PFSK-1 (cell line): ENCODE measurements around the gene NR3C1.

Experiments
- FOXP2 ChIP-seq: optimal IDR thresholded peaks from 2 replicates; pipeline ENCODE3; 2011; ENCODE audit warnings: borderline replicate concordance, control low read depth, inconsistent platforms; ENCODE audit not compliant: insufficient read depth; ENCODE audit errors: extremely low read length, extremely low read depth
- POLR2AphosphoS5 ChIP-seq: IDR thresholded peaks from 2 replicates; pipeline ENCODE4 v1.6.1; 2012; ENCODE audit warnings: low read depth, mild to moderate bottlenecking, control low read depth, low read length, moderate library complexity
- SIN3A ChIP-seq: IDR thresholded peaks from 2 replicates; pipeline ENCODE4 v1.6.1; 2012; ENCODE audit warnings: mild to moderate bottlenecking, low read length, moderate library complexity, borderline replicate concordance; ENCODE audit not compliant: insufficient read depth
- TAF1 ChIP-seq: IDR thresholded peaks from 2 replicates; pipeline ENCODE4 v1.6.1; 2012; ENCODE audit warnings: low read length, control low read depth, borderline replicate concordance; ENCODE audit not compliant: insufficient read depth
- TF ChIP-seq, protein P1 (sequence below), 2 experiments: IDR thresholded peaks; 2 replicates each; pipeline versions ENCODE4 v1.6.1 to v1.8.0; 2011 to 2012; ENCODE audit warnings: low read depth in 2 of 2, low read length in 2 of 2, control low read depth in 1 of 2, inconsistent platforms in 1 of 2, mild to moderate bottlenecking in 1 of 2, moderate library complexity in 1 of 2; ENCODE audit not compliant: insufficient read depth in 1 of 2

Gene NR3C1

DNA sequence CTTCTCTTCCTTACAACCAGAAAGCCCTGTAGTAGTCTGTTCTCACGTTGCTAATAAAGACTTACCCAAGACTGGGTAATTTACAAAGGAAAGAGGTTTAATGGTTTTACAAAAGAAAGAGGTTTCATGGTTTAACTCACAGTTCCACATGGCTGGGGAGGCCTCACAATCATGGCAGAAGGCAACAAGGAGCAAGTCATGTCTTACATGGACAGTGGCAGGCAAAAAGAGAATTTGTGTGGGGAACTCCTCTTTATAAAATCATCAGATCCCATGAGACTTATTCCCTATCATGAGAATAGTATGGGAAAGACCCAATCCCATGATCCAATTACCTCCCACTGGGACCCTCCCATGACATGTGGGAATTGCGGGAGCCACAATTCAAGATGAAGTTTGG, 164.9 kb downstream of the NR3C1 start:
- no peak for TF ChIP-seq FOXP2
- TF ChIP-seq, protein P1, sequence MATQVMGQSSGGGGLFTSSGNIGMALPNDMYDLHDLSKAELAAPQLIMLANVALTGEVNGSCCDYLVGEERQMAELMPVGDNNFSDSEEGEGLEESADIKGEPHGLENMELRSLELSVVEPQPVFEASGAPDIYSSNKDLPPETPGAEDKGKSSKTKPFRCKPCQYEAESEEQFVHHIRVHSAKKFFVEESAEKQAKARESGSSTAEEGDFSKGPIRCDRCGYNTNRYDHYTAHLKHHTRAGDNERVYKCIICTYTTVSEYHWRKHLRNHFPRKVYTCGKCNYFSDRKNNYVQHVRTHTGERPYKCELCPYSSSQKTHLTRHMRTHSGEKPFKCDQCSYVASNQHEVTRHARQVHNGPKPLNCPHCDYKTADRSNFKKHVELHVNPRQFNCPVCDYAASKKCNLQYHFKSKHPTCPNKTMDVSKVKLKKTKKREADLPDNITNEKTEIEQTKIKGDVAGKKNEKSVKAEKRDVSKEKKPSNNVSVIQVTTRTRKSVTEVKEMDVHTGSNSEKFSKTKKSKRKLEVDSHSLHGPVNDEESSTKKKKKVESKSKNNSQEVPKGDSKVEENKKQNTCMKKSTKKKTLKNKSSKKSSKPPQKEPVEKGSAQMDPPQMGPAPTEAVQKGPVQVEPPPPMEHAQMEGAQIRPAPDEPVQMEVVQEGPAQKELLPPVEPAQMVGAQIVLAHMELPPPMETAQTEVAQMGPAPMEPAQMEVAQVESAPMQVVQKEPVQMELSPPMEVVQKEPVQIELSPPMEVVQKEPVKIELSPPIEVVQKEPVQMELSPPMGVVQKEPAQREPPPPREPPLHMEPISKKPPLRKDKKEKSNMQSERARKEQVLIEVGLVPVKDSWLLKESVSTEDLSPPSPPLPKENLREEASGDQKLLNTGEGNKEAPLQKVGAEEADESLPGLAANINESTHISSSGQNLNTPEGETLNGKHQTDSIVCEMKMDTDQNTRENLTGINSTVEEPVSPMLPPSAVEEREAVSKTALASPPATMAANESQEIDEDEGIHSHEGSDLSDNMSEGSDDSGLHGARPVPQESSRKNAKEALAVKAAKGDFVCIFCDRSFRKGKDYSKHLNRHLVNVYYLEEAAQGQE (IDR thresholded peaks at IDR 0.05; ENCODE audit: insufficient read depth in 1 of 2, low read depth in 2 of 2, low read length in 2 of 2), result no peak

DNA sequence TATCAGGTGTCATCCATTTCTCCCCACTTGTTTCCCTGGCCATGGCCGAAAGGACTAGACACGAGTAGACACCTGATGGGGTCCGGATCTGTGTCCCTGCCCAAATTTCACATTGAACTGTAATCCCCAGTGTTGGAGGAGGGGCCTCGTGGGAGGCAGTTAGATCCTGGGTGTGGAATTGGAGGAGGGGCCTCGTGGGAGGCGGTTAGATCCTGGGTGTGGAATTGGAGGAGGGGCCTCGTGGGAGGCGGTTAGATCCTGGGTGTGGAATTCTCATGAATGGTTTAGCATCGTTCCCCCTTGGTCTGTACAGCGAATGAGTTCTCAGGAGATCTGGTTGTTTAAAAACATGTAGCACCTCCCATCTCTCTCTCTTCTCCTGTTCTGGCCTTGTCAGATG, 165.8 kb downstream of the NR3C1 start:
- no peak for TF ChIP-seq SIN3A
- TF ChIP-seq FOXP2, result no peak
- no peak for TF ChIP-seq POLR2AphosphoS5

GRCh38 chr5:143236682-143237081, 166.8 kb downstream of the NR3C1 start:
- TF ChIP-seq, protein P1 (IDR thresholded peaks at IDR 0.05; ENCODE audit: insufficient read depth in 1 of 2, low read depth in 2 of 2, low read length in 2 of 2), result no peak
- no peak for TF ChIP-seq POLR2AphosphoS5
- no peak for TF ChIP-seq TAF1
- no peak for TF ChIP-seq SIN3A
- TF ChIP-seq FOXP2, result no peak

DNA sequence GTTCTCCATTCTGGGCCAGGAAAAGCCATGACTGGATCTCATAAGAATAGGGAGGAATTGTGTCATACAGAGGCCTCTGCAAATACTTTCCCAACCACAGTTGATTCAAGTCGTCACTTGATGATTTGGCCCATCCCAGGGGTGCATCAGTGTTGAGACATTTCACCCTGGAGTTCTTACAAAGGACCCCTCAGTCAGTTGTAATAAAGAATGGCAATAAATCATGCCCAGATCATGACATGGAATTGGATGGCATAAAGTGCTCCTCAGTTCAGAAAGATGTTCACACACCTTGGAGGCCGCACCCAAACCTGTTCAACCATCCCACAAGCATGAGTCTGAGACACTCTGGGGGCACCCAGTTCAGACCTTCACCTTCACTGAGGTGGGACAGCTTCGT, 168.1 kb downstream of the NR3C1 start:
- TF ChIP-seq, protein P1 (IDR thresholded peaks at IDR 0.05; ENCODE audit: insufficient read depth in 1 of 2, low read depth in 2 of 2, low read length in 2 of 2), result no peak
- TF ChIP-seq SIN3A, result no peak
- no peak for TF ChIP-seq POLR2AphosphoS5
- no peak for TF ChIP-seq TAF1
- no peak for TF ChIP-seq FOXP2

DNA sequence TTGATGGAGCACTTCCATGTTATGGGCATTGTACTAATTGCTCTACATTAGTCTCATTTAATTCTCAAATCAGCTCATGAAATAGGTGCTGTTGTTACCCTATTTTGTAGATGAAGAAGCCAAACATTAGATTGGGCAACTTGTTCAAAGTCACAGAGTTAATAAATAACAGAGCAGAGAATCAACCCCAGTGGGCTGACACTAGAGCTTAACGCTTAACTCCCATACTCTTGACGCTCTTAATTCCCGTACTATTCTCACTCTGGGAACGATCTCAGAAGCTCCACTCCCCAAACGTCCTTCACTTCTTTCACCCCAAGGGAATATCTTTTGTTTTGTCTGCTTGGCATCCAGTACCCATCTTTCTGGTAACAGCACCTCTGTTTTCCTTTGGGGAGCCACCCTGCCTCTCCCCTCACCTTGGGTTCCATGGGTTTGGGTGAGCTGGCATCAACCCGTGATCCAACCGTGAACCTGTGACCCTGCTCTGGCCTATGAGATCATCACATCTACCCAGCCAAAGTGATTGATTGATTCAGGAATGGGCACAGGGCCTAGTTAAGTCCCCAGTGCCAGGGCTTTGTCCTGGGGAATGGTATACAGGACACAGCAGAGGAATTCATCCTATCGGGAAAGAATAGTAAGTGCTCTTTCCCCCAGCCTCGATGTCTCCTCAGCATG, 169.2 kb downstream of the NR3C1 start:
- TF ChIP-seq, protein P1 (IDR thresholded peaks at IDR 0.05; ENCODE audit: insufficient read depth in 1 of 2, low read depth in 2 of 2, low read length in 2 of 2), result no peak
- no peak for TF ChIP-seq SIN3A
- no peak for TF ChIP-seq FOXP2
- TF ChIP-seq TAF1, result no peak
- TF ChIP-seq POLR2AphosphoS5, result no peak
